Hepatocyte (in vitro differentiated cells): ENCODE data around the gene RTCB. TPM values are rescaled to one million over a fixed set of nuclear protein-coding genes. Genes with fewer than 3 reads are reported as not detected.

ENCODE experiments used
- DNase-seq: peaks from one replicate; pipeline ENCODE4 v3.0.0-alpha.2; 2016; ENCODE audit warnings: low spot score
- H2AFZ ChIP-seq: fragments of 200-600 bp; sonication (generic); 2 replicates; pipeline ENCODE4 v1.6.0; 2016; ENCODE audit warnings: antibody characterized with exemption, mild to moderate bottlenecking
- H3K27ac ChIP-seq: fragments of 200-600 bp; sonication (generic); 2 replicates; pipeline ENCODE4 v1.5.1; 2016; ENCODE audit warnings: mild to moderate bottlenecking
- H3K27me3 ChIP-seq: fragments of 200-600 bp; sonication (generic); 2 replicates; pipeline ENCODE4 v1.6.1; 2016
- H3K36me3 ChIP-seq: fragments of 200-600 bp; sonication (generic); replicated peaks from 2 replicates; pipeline ENCODE4 v1.5.1; 2016; ENCODE audit warnings: low read depth; ENCODE audit not compliant: insufficient read depth
- H3K4me1 ChIP-seq: fragments of 200-600 bp; sonication (generic); 2 replicates; pipeline ENCODE4 v1.5.1; 2016; ENCODE audit warnings: mild to moderate bottlenecking, moderate library complexity; ENCODE audit not compliant: insufficient read depth
- H3K4me2 ChIP-seq: fragments of 200-600 bp; sonication (generic); 2 replicates; pipeline ENCODE4 v1.6.0; 2016
- H3K4me3 ChIP-seq: fragments of 200-600 bp; sonication (generic); 2 replicates; pipeline ENCODE4 v1.5.1; 2016; ENCODE audit warnings: mild to moderate bottlenecking
- H3K79me2 ChIP-seq: fragments of 200-600 bp; sonication (generic); 2 replicates; pipeline ENCODE4 v1.6.0; 2017; ENCODE audit warnings: mild to moderate bottlenecking
- H3K9me2 ChIP-seq: fragments of 200-600 bp; sonication (generic); replicated peaks from 2 replicates; pipeline ENCODE4 v1.6.0; 2017; ENCODE audit warnings: mild to moderate bottlenecking; ENCODE audit not compliant: insufficient read depth
- H3K9me3 ChIP-seq: fragments of 200-600 bp; sonication (generic); 2 replicates; pipeline ENCODE4 v1.5.1; 2016; ENCODE audit warnings: low read depth, mild to moderate bottlenecking
- H4K20me1 ChIP-seq: fragments of 200-600 bp; sonication (generic); 2 replicates; pipeline ENCODE4 v1.6.0; 2016; ENCODE audit warnings: mild to moderate bottlenecking; ENCODE audit not compliant: insufficient read depth, poor library complexity, severe bottlenecking
- EZH2 ChIP-seq: fragments of 200-600 bp; sonication (generic); IDR thresholded peaks from 2 replicates; pipeline ENCODE4 v1.6.1; 2016; ENCODE audit warnings: antibody characterized with exemption, mild to moderate bottlenecking, borderline replicate concordance
- EZH2phosphoT487 ChIP-seq: fragments of 200-600 bp; sonication (generic); IDR thresholded peaks from one replicate; pipeline ENCODE4 v1.6.1; 2018; ENCODE audit warnings: antibody characterized with exemption, mild to moderate bottlenecking, low read depth, moderate library complexity; ENCODE audit not compliant: unreplicated experiment, severe bottlenecking
- WGBS: methylation state at CpG from one replicate; pipeline ENCODE4 v1.1.6; 2016; ENCODE audit warnings: low lambda C conversion rate; ENCODE audit errors: missing lambda C conversion rate; 5-methylcytosine and 5-hydroxymethylcytosine counted together
- polyA plus RNA-seq: library from polyadenylated mRNA; unstranded; fragments of >200 nt; fragmentation: Nextera tagmentation; extraction: Ambion mirVana; gene quantifications from 2 replicates; pipeline ENCODE4 v1.2.1, GENCODE V29; 2016
- total RNA-seq: library from RNA; depleted of rRNA; stranded (reverse); fragments of >200 nt; gene quantifications from 2 replicates; pipeline ENCODE4 v1.2.3, GENCODE V29; 2014
- TF ChIP-seq, protein P1 (sequence below): fragments of 200-600 bp; sonication (generic); IDR thresholded peaks from 2 replicates; pipeline ENCODE4 v1.5.1; 2016; ENCODE audit warnings: antibody characterized with exemption, mild to moderate bottlenecking; ENCODE audit not compliant: poor library complexity

The RTCB gene
- total and polyA plus RNA-seq, 2 experiments from 2014 or later, result 80.3 to 95.6 TPM

DNA sequence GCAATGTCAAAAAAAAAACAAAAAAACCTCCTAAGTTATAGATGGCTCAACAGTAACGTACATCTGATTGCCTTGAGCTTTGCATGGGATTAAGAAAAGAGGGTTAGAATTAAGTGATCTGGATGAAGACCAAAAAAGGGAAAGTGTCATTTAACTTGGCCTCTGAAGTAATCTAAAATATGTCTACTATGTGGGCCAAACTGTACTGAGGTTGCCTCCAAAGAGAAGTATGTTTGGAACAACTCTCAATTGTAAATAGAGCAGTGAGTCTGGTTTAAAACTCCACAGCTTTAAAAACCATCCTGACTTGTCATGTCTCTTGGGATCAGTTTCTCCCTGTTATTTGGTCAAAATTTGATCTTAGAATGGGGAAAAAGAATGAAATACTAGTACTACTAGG, 11.6 kb upstream of the RTCB start:
- TF ChIP-seq EZH2phosphoT487, result no peak
- no peak for TF ChIP-seq EZH2
- TF ChIP-seq, protein P1, sequence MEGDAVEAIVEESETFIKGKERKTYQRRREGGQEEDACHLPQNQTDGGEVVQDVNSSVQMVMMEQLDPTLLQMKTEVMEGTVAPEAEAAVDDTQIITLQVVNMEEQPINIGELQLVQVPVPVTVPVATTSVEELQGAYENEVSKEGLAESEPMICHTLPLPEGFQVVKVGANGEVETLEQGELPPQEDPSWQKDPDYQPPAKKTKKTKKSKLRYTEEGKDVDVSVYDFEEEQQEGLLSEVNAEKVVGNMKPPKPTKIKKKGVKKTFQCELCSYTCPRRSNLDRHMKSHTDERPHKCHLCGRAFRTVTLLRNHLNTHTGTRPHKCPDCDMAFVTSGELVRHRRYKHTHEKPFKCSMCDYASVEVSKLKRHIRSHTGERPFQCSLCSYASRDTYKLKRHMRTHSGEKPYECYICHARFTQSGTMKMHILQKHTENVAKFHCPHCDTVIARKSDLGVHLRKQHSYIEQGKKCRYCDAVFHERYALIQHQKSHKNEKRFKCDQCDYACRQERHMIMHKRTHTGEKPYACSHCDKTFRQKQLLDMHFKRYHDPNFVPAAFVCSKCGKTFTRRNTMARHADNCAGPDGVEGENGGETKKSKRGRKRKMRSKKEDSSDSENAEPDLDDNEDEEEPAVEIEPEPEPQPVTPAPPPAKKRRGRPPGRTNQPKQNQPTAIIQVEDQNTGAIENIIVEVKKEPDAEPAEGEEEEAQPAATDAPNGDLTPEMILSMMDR, result no peak
- peaks cover 32% of the 10 kb centered on the region for H3K27me3 ChIP-seq
- H3K4me2 ChIP-seq, result no peak overlapping the region
- no peak overlapping the region for H2AFZ ChIP-seq
- H3K9me3 ChIP-seq, result no peaks in the 10 kb centered on the region
- no peaks in the 10 kb centered on the region for H3K9me2 ChIP-seq
- H3K4me1 ChIP-seq, result no peaks in the 10 kb centered on the region
- no peaks in the 10 kb centered on the region for H4K20me1 ChIP-seq
- H3K4me3 ChIP-seq, result no peak overlapping the region
- H3K79me2 ChIP-seq, result no peaks in the 10 kb centered on the region
- no peak for DNase-seq
- WGBS, result 50% methylated on average over 1 of the region's 1 CpG
- no peak overlapping the region for H3K27ac ChIP-seq
- H3K36me3 ChIP-seq, result no peaks in the 10 kb centered on the region

DNA sequence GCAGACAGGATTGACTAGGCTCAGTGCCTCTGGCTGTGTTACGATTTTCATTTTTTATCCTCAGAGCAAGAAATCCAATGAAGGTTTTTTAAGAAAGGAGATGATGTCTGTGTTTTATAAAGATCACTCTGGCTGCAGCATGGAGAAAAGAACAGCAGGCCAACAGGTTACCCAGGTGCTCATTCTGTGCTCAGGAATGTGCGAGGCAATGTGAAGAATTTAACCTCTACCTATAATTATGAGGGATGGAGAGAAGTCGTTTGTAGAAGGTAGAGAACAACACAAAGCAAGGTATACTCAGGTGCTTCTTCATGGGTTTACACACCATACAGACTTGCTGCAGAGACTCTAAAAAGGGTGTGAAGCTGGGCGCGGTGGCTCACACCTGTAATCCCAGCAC, 10.0 kb upstream of the RTCB start:
- H3K9me3 ChIP-seq, result no peaks in the 10 kb centered on the region
- no peaks in the 10 kb centered on the region for H4K20me1 ChIP-seq
- no peak overlapping the region for H3K4me2 ChIP-seq
- no peak overlapping the region for H3K4me3 ChIP-seq
- 71% methylated on average over 5 of the region's 5 CpGs for WGBS
- TF ChIP-seq EZH2phosphoT487 (no peak), EZH2 (no peak)
- TF ChIP-seq, protein P1, result no peak
- no peaks in the 10 kb centered on the region for H3K9me2 ChIP-seq
- peaks cover 39% of the 10 kb centered on the region for H3K27me3 ChIP-seq
- no peak overlapping the region for H3K27ac ChIP-seq
- H3K4me1 ChIP-seq, result no peaks in the 10 kb centered on the region
- no peaks in the 10 kb centered on the region for H3K36me3 ChIP-seq
- DNase-seq, result no peak
- H2AFZ ChIP-seq, result no peak overlapping the region
- no peaks in the 10 kb centered on the region for H3K79me2 ChIP-seq

DNA sequence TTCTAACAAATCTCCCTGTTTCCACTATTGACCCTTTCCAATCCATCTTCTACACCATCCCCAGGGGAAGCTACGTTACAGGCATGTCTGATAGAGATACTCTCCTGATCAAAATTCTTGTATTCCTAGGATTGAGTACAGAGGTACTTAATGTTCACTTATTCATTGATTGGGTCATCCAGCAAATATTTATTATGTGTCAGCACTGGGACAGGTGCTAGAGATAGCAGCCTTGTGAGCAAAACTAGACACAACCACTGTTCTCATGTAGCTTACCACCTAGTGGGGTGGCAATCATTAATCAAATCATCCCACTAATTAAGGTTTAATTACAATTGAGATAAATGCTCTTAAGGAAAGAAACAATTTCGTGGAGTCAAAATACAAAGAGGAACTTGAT, 9.4 kb upstream of the RTCB start:
- WGBS, result 52% methylated on average over 2 of the region's 2 CpGs
- DNase-seq, result no peak
- TF ChIP-seq EZH2 (no peak), EZH2phosphoT487 (no peak)
- TF ChIP-seq, protein P1, result no peak
- H3K9me3 ChIP-seq, result no peaks in the 10 kb centered on the region
- H3K27ac ChIP-seq, result no peak overlapping the region
- H3K9me2 ChIP-seq, result no peaks in the 10 kb centered on the region
- peaks cover 42% of the 10 kb centered on the region for H3K27me3 ChIP-seq
- H3K79me2 ChIP-seq, result no peaks in the 10 kb centered on the region
- H3K4me1 ChIP-seq, result no peaks in the 10 kb centered on the region
- H3K4me3 ChIP-seq, result no peak overlapping the region
- no peak overlapping the region for H3K4me2 ChIP-seq
- H4K20me1 ChIP-seq, result no peaks in the 10 kb centered on the region
- H2AFZ ChIP-seq, result no peak overlapping the region
- H3K36me3 ChIP-seq, result no peaks in the 10 kb centered on the region

DNA sequence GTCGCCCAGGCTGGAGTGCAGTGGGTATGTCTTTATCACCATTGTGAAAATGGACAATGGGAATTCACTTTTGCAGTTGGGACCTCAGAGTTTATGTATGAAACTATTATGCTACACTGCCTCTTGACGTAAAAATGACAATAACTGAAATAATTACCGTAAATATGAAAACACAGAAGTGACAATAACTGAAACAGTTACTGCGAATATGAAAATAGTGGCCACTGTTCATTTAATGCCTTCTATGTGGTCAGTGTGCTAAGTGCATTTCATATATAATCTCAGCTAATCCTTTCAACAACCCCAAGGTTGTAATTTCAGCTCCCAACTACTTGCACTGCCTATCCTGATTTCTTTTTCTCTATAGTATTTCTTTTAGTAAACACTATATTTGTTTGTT, 5.9 kb upstream of the RTCB start:
- H3K79me2 ChIP-seq, result no peaks in the 10 kb centered on the region
- H4K20me1 ChIP-seq, result no peaks in the 10 kb centered on the region
- peaks cover 39% of the 10 kb centered on the region for H3K27me3 ChIP-seq
- H3K36me3 ChIP-seq, result no peaks in the 10 kb centered on the region
- DNase-seq, result no peak
- H3K9me2 ChIP-seq, result no peaks in the 10 kb centered on the region
- H2AFZ ChIP-seq, result no peak overlapping the region
- TF ChIP-seq EZH2phosphoT487, result no peak
- TF ChIP-seq, protein P1, result no peak
- no peak for TF ChIP-seq EZH2
- 56% methylated on average over 4 of the region's 4 CpGs for WGBS
- no peaks in the 10 kb centered on the region for H3K4me1 ChIP-seq
- H3K4me3 ChIP-seq, result no peak overlapping the region
- no peak overlapping the region for H3K4me2 ChIP-seq
- H3K9me3 ChIP-seq, result no peaks in the 10 kb centered on the region
- H3K27ac ChIP-seq, result no peak overlapping the region
